ENCODE measurements around the gene SDK1.

GRCh38 chr7:4257146-4258111 lies 956.4 kb downstream of the SDK1 start:
- no peak for TF ChIP-seq EZH2 (IDR thresholded peaks at IDR 0.05; ENCODE audit: borderline replicate concordance, low read depth, low read length, severe bottlenecking)
- TF ChIP-seq CTCF (IDR thresholded peaks at IDR 0.05; ENCODE audit: borderline replicate concordance, extremely low read depth, low read length, poor library complexity, severe bottlenecking), result no peak
